ENCODE measurements around the gene WDR1.

The WDR1 gene

GRCh38 chr4:10117359-10118047 lies 904 bp upstream of the WDR1 start:
- ChIA-PET CTCF (interaction anchor here (1.5 kb wide), 1 partner anchor 24 kb away, joined by 4 read pairs; no protein-coding TSS in a partner anchor), POLR2A (interaction anchor here (0.6 to 3.6 kb wide), 20 partner anchors 9 to 1724 kb away, joined by 3 to 87 read pairs (median 4); partner anchors contain the start of gene ZNF518B)
- no peak for DNase-seq (ENCODE audit: low read depth, low spot score)
- H3K4me3 ChIP-seq (ENCODE audit: low read depth, low read length), result peak overlapping the region; percentile 69
- TF ChIP-seq CTCF (IDR thresholded peaks at IDR 0.05; ENCODE audit: insufficient read depth, low read length, missing control alignments), result no peak

GRCh38 chr4:10115797-10116568 lies 616 bp downstream of the WDR1 start:
- H3K4me3 ChIP-seq (ENCODE audit: low read depth, low read length), result peak overlapping the region; percentile 85
- no peak for TF ChIP-seq CTCF (IDR thresholded peaks at IDR 0.05; ENCODE audit: insufficient read depth, low read length, missing control alignments)
- ChIA-PET CTCF (interaction anchor here (0.8 kb wide), 1 partner anchor 9 kb away, joined by 3 read pairs; no protein-coding TSS in a partner anchor), POLR2A (interaction anchor here (0.9 to 3.6 kb wide), 14 partner anchors 9 to 70 kb away, joined by 3 to 87 read pairs (median 5); no protein-coding TSS in a partner anchor)
- no peak for DNase-seq (ENCODE audit: low read depth, low spot score)

- DNase-seq (ENCODE audit: low read depth, low spot score), result no peak
- no peak for TF ChIP-seq CTCF (IDR thresholded peaks at IDR 0.05; ENCODE audit: insufficient read depth, low read length, missing control alignments)
- POLR2A ChIA-PET, result interaction anchor here (1.0 to 1.9 kb wide), 6 partner anchors 9 to 49 kb away, joined by 3 to 15 read pairs (median 6); no protein-coding TSS in a partner anchor
- peak overlapping the region; percentile 85 for H3K4me3 ChIP-seq (ENCODE audit: low read depth, low read length)
- CTCF ChIA-PET, result interaction anchor here (0.8 kb wide), 1 partner anchor 8 kb away, joined by 3 read pairs; no protein-coding TSS in a partner anchor
These were observed 1.3 kb downstream of the WDR1 start for GRCh38 chr4:10115271-10115796.

DNA sequence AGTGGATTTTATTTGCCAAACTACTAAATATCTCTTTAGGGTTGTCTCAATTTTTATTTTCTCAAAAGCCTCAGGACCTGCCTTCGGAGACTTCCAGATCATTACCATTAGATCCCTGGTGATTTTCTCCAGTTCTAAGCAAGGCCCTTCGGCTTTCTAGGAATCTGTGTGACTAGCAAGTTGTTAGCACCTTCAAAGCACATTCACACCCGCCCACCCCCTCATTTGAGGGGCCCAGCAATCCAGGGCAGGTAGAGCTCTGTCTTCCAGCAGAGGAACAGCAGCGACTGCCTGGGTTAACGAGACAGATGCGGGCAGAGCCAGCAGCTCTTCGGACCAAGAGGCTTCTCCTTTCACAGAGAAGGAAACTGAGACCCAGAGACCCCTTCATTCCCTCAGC lies 2.0 kb downstream of the WDR1 start:
- ChIA-PET CTCF (no interaction called here), POLR2A (interaction anchor here (0.9 to 1.9 kb wide), 6 partner anchors 8 to 49 kb away, joined by 3 to 15 read pairs (median 6); no protein-coding TSS in a partner anchor)
- DNase-seq (ENCODE audit: low read depth, low spot score), result no peak
- no peak for TF ChIP-seq CTCF (IDR thresholded peaks at IDR 0.05; ENCODE audit: insufficient read depth, low read length, missing control alignments)
- H3K4me3 ChIP-seq (ENCODE audit: low read depth, low read length), result peak overlapping the region; percentile 85

DNA sequence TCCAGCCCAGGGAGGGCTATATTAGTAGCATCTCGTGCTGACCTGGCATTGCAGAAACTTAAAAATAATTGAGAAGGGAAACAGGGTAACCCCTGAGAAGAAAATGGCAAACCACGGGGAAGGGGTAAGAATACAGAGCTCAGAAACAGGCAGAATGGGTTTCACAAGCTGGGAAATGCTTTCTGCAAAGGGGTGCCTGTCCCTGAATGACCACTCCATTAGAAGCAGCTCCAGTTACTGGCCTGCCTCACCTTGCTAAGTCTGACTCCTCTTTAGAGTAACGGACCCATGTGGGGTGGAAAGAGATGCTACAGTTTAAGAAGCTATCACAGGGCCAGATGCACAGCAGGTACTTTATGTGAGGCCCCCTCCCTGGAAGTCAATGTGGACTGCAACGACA lies 2.5 kb downstream of the WDR1 start:
- H3K4me3 ChIP-seq (ENCODE audit: low read depth, low read length), result peak overlapping the region; percentile 85
- no peak for TF ChIP-seq CTCF (IDR thresholded peaks at IDR 0.05; ENCODE audit: insufficient read depth, low read length, missing control alignments)
- no peak for DNase-seq (ENCODE audit: low read depth, low spot score)
- CTCF ChIA-PET, result interaction anchor here (1.0 kb wide), 1 partner anchor 25 kb away, joined by 4 read pairs; no protein-coding TSS in a partner anchor
- POLR2A ChIA-PET, result interaction anchor here (0.9 to 1.9 kb wide), 4 partner anchors 10 to 48 kb away, joined by 3 to 10 read pairs (median 5); no protein-coding TSS in a partner anchor
